ENCODE data around the gene URM1.
"Not testable (repeated sequence)": the region's sequence is repeated elsewhere in the genome, so short reads cannot be mapped to it uniquely, and the experiment has no call there.

URM1 gene

GRCh38 chr9:128335914-128336313, 35.3 kb upstream of the URM1 start:
- no peaks in the 10 kb centered on the region for H3K27me3 ChIP-seq (ENCODE audit: control insufficient read depth in 5 of 5, insufficient read depth in 4 of 5, low read length in 5 of 5)
- H3K4me1 ChIP-seq (ENCODE audit: control insufficient read depth in 5 of 5, insufficient read depth in 5 of 5, low read length in 5 of 5): peaks cover 0 to 10% (median 9%) of the 10 kb centered on the region in 5 donors
- H3K9me3 ChIP-seq (ENCODE audit: control insufficient read depth in 5 of 5, low read length in 5 of 5): no peaks in the 10 kb centered on the region
- H3K36me3 ChIP-seq (ENCODE audit: control insufficient read depth in 5 of 5, insufficient read depth in 5 of 5, low read length in 5 of 5): peaks cover 0 to 27% (median 19%) of the 10 kb centered on the region in 5 donors
- no peak overlapping the region for H3K4me3 ChIP-seq (ENCODE audit: low read depth in 1 of 5, low read length in 5 of 5)
- no peak overlapping the region for H3K27ac ChIP-seq (ENCODE audit: low read depth, low read length)
- H3K9ac ChIP-seq (ENCODE audit: low read length in 5 of 5): no peak overlapping the region

DNA sequence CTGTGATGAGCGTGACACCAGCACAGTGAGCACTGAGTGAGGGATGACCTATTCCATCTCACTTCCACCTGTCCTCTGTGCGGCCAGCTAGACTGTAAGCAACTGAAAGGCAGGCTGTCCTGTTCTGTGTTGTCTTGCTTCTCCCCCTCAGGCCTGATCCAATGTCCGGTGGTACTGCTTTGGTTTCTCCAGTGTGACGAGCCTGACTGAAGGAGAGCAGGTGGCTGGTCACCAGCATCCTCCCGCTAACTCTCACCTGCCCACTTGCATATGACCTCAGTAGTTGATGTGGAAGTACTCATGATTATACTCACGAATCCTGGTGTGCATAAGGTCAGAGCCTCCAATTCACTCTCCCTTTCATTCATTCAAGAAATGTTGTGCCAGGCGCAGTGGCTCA, 33.2 kb upstream of the URM1 start:
- Histone ChIP-seq H3K36me3 (ENCODE audit: control insufficient read depth in 5 of 5, insufficient read depth in 5 of 5, low read length in 5 of 5) (peaks cover 0 to 18% (median 11%) of the 10 kb centered on the region in 5 donors), H3K4me1 (ENCODE audit: control insufficient read depth in 5 of 5, insufficient read depth in 5 of 5, low read length in 5 of 5) (peaks cover 3 to 17% (median 15%) of the 10 kb centered on the region in 5 donors), H3K4me3 (ENCODE audit: low read depth in 1 of 5, low read length in 5 of 5) (no peak overlapping the region), H3K27ac (ENCODE audit: low read depth, low read length) (no peak overlapping the region), H3K9ac (ENCODE audit: low read length in 5 of 5) (no peak overlapping the region), H3K9me3 (ENCODE audit: control insufficient read depth in 5 of 5, low read length in 5 of 5) (no peaks in the 10 kb centered on the region), H3K27me3 (ENCODE audit: control insufficient read depth in 5 of 5, insufficient read depth in 4 of 5, low read length in 5 of 5) (no peaks in the 10 kb centered on the region)

GRCh38 chr9:128338852-128339614, 32.1 kb upstream of the URM1 start:
- peaks cover 0 to 18% (median 11%) of the 10 kb centered on the region in 5 donors for H3K36me3 ChIP-seq (ENCODE audit: control insufficient read depth in 5 of 5, insufficient read depth in 5 of 5, low read length in 5 of 5)
- not testable (repeated sequence) for H3K27ac ChIP-seq (ENCODE audit: low read depth, low read length); H3K27me3 ChIP-seq (ENCODE audit: control insufficient read depth in 5 of 5, insufficient read depth in 4 of 5, low read length in 5 of 5); H3K9ac ChIP-seq (ENCODE audit: low read length in 5 of 5); H3K9me3 ChIP-seq (ENCODE audit: control insufficient read depth in 5 of 5, low read length in 5 of 5); H3K4me3 ChIP-seq (ENCODE audit: low read depth in 1 of 5, low read length in 5 of 5)
- H3K4me1 ChIP-seq (ENCODE audit: control insufficient read depth in 5 of 5, insufficient read depth in 5 of 5, low read length in 5 of 5): peaks cover 3 to 17% (median 15%) of the 10 kb centered on the region in 5 donors

- Histone ChIP-seq H3K36me3 (ENCODE audit: control insufficient read depth in 5 of 5, insufficient read depth in 5 of 5, low read length in 5 of 5) (peaks cover 0 to 24% (median 20%) of the 10 kb centered on the region in 5 donors), H3K4me3 (ENCODE audit: low read depth in 1 of 5, low read length in 5 of 5) (peak within 1 kb of the TSS; percentile 71 to 84 (median 79)), H3K9ac (ENCODE audit: low read length in 5 of 5) (peak within 1 kb of the TSS; percentile 70 to 85 (median 80)), H3K9me3 (ENCODE audit: control insufficient read depth in 5 of 5, low read length in 5 of 5) (no peaks in the 10 kb centered on the region), H3K27ac (ENCODE audit: low read depth, low read length) (no peak within 1 kb of the TSS), H3K27me3 (ENCODE audit: control insufficient read depth in 5 of 5, insufficient read depth in 4 of 5, low read length in 5 of 5) (no peaks in the 10 kb centered on the region), H3K4me1 (ENCODE audit: control insufficient read depth in 5 of 5, insufficient read depth in 5 of 5, low read length in 5 of 5) (peaks cover 3 to 17% (median 15%) of the 10 kb centered on the region in 5 donors)
Observed at GRCh38 chr9:128339761-128340690, 31.1 kb upstream of the URM1 start, which contains the start of gene SLC27A4. Gene SLC27A4, plus strand, starts transcription at chr9:128340527. Its CDS starts 2,606 bp downstream, at chr9:128343133.

- Histone ChIP-seq H3K36me3 (ENCODE audit: control insufficient read depth in 5 of 5, insufficient read depth in 5 of 5, low read length in 5 of 5) (peaks cover 0 to 32% (median 28%) of the 10 kb centered on the region in 5 donors), H3K4me3 (ENCODE audit: low read depth in 1 of 5, low read length in 5 of 5) (peak overlapping the region; percentile 71 to 84 (median 79)), H3K9me3 (ENCODE audit: control insufficient read depth in 5 of 5, low read length in 5 of 5) (no peaks in the 10 kb centered on the region), H3K27ac (ENCODE audit: low read depth, low read length) (no peak overlapping the region), H3K27me3 (ENCODE audit: control insufficient read depth in 5 of 5, insufficient read depth in 4 of 5, low read length in 5 of 5) (no peaks in the 10 kb centered on the region), H3K9ac (ENCODE audit: low read length in 5 of 5) (peak overlapping the region; percentile 66 to 85 (median 80)), H3K4me1 (ENCODE audit: control insufficient read depth in 5 of 5, insufficient read depth in 5 of 5, low read length in 5 of 5) (peaks cover 3 to 17% (median 15%) of the 10 kb centered on the region in 5 donors)
Observed at GRCh38 chr9:128340691-128341434, 30.3 kb upstream of the URM1 start.

DNA sequence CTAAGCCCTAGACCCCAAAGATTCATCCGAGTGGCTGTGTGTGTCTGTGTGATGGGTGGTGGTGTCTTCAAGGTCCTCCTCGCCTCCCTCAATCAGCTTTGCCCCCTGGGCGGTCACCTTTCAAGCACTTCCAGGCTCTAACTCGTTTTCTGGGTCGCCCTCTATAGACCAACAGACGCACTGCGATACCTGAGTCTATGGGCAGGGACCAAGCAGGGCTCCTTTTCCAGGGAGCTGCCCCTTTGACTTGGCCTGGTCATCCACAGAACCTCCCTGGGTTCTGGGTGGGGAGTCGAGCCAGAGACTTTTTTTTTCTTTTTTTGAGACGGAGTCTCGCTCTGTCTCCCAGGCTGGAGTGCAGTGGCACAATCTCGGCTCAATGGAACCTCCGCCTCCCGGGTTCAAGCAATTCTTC, 29.7 kb upstream of the URM1 start:
- Histone ChIP-seq H3K4me3 (ENCODE audit: low read depth in 1 of 5, low read length in 5 of 5) (peak overlapping the region; percentile 71 to 84 (median 79)), H3K36me3 (ENCODE audit: control insufficient read depth in 5 of 5, insufficient read depth in 5 of 5, low read length in 5 of 5) (peaks cover 0 to 36% (median 29%) of the 10 kb centered on the region in 5 donors), H3K27ac (ENCODE audit: low read depth, low read length) (no peak overlapping the region), H3K9me3 (ENCODE audit: control insufficient read depth in 5 of 5, low read length in 5 of 5) (no peaks in the 10 kb centered on the region), H3K9ac (ENCODE audit: low read length in 5 of 5) (peak overlapping the region; percentile 66 to 85 (median 80)), H3K4me1 (ENCODE audit: control insufficient read depth in 5 of 5, insufficient read depth in 5 of 5, low read length in 5 of 5) (peaks cover 3 to 17% (median 15%) of the 10 kb centered on the region in 5 donors), H3K27me3 (ENCODE audit: control insufficient read depth in 5 of 5, insufficient read depth in 4 of 5, low read length in 5 of 5) (no peaks in the 10 kb centered on the region)

- Histone ChIP-seq H3K4me3 (ENCODE audit: low read depth in 1 of 5, low read length in 5 of 5) (no peak overlapping the region), H3K9ac (ENCODE audit: low read length in 5 of 5) (no peak overlapping the region), H3K27me3 (ENCODE audit: control insufficient read depth in 5 of 5, insufficient read depth in 4 of 5, low read length in 5 of 5) (no peaks in the 10 kb centered on the region), H3K9me3 (ENCODE audit: control insufficient read depth in 5 of 5, low read length in 5 of 5) (no peaks in the 10 kb centered on the region), H3K27ac (ENCODE audit: low read depth, low read length) (no peak overlapping the region), H3K4me1 (ENCODE audit: control insufficient read depth in 5 of 5, insufficient read depth in 5 of 5, low read length in 5 of 5) (peaks cover 3 to 17% (median 15%) of the 10 kb centered on the region in 5 donors), H3K36me3 (ENCODE audit: control insufficient read depth in 5 of 5, insufficient read depth in 5 of 5, low read length in 5 of 5) (peaks cover 4 to 50% (median 42%) of the 10 kb centered on the region in 5 donors)
Observed at GRCh38 chr9:128342971-128343680, 28.0 kb upstream of the URM1 start.

GRCh38 chr9:128343855-128344254, 27.3 kb upstream of the URM1 start:
- peaks cover 4 to 58% (median 49%) of the 10 kb centered on the region in 5 donors for H3K36me3 ChIP-seq (ENCODE audit: control insufficient read depth in 5 of 5, insufficient read depth in 5 of 5, low read length in 5 of 5)
- peaks cover 3 to 17% (median 15%) of the 10 kb centered on the region in 5 donors for H3K4me1 ChIP-seq (ENCODE audit: control insufficient read depth in 5 of 5, insufficient read depth in 5 of 5, low read length in 5 of 5)
- no peaks in the 10 kb centered on the region for H3K27me3 ChIP-seq (ENCODE audit: control insufficient read depth in 5 of 5, insufficient read depth in 4 of 5, low read length in 5 of 5)
- no peak overlapping the region for H3K9ac ChIP-seq (ENCODE audit: low read length in 5 of 5)
- H3K27ac ChIP-seq (ENCODE audit: low read depth, low read length): no peak overlapping the region
- no peaks in the 10 kb centered on the region for H3K9me3 ChIP-seq (ENCODE audit: control insufficient read depth in 5 of 5, low read length in 5 of 5)
- H3K4me3 ChIP-seq (ENCODE audit: low read depth in 1 of 5, low read length in 5 of 5): no peak overlapping the region
